Prostate gland (tissue), 2 donors: ENCODE results near the gene PFN4. TPM values are rescaled to one million over a fixed set of nuclear protein-coding genes. Genes with fewer than 3 reads are reported as not detected.

ENCODE experiments used
- DNase-seq: peaks from one replicate; pipeline ENCODE4 v3.0.0-alpha.2; 2019; ENCODE audit warnings: low spot score
- H3K27ac ChIP-seq, 2 donors: fragments of 200-600 bp; sonication (generic); 2 replicates each; pipeline ENCODE4 v1.5.1; 2017 to 2019
- H3K27me3 ChIP-seq: fragments of 200-600 bp; sonication (generic); replicated peaks from 2 replicates; pipeline ENCODE4 v1.5.1; 2019; ENCODE audit not compliant: insufficient read depth
- H3K36me3 ChIP-seq, 2 donors: fragments of 200-600 bp; sonication (generic); 1 replicate in 1 of 2; 2 replicates in 1 of 2; pipeline versions ENCODE4 v1.5.1 to v1.8.1; 2017 to 2019
- H3K4me1 ChIP-seq: fragments of 200-600 bp; sonication (generic); replicated peaks from 2 replicates; pipeline ENCODE4 v1.5.1; 2019
- H3K4me3 ChIP-seq, 2 donors: fragments of 200-600 bp; sonication (generic); 2 replicates each; pipeline ENCODE4 v1.5.1; 2017 to 2019
- H3K9me3 ChIP-seq: fragments of 200-600 bp; sonication (generic); 2 replicates; pipeline ENCODE4 v1.5.1; 2017
- CTCF ChIP-seq, 4 experiments: fragments of 200-600 bp in 2 of 4; fragments of 450-650 bp in 2 of 4; sonication (generic) in 2 of 4; IDR thresholded peaks; 1 replicate in 3 of 4; 2 replicates in 1 of 4; pipeline ENCODE4 v1.5.1; 2016 to 2019; ENCODE audit warnings: antibody characterized with exemption in 4 of 4, mild to moderate bottlenecking in 2 of 4, moderate library complexity in 2 of 4
- POLR2A ChIP-seq: fragments of 450-650 bp; IDR thresholded peaks from one replicate; pipeline ENCODE4 v1.6.1; 2016; ENCODE audit warnings: antibody characterized with exemption, mild to moderate bottlenecking
- POLR2AphosphoS5 ChIP-seq: sonication (generic); formaldehyde crosslinking; IDR thresholded peaks from one replicate; pipeline ENCODE4 v1.6.1; 2017; ENCODE audit warnings: antibody characterized with exemption
- WGBS: methylation state at CpG from one replicate; pipeline ENCODE4 v1.1.5; 2018; 5-methylcytosine and 5-hydroxymethylcytosine counted together
- intact Hi-C: fragments of 100-400 bp; cut with DNase I; formaldehyde crosslinking; loops from one replicate; pipeline ENCODE4 v1.14.2; 2022
- total RNA-seq, 2 donors: library from RNA; depleted of rRNA; stranded (reverse); fragments of >200 nt; gene quantifications; one replicate each; pipeline ENCODE4 v1.1.0, GENCODE V29; 2016

Gene PFN4
- total RNA-seq, 2 donors from 2014 or later, result 16.9 TPM; not detected in 1

- WGBS, result 69% methylated on average over 3 of the region's 3 CpGs
- H3K27me3 ChIP-seq, result no peaks in the 10 kb centered on the region
- H3K36me3 ChIP-seq, result no peaks in the 10 kb centered on the region
- H3K4me3 ChIP-seq, result no peak overlapping the region
- no peak overlapping the region for H3K27ac ChIP-seq
- no peaks in the 10 kb centered on the region for H3K9me3 ChIP-seq
- DNase-seq, result no peak
- no peak for TF ChIP-seq POLR2AphosphoS5
- TF ChIP-seq CTCF (IDR thresholded peaks at IDR 0.05), result no peak
- no peak for TF ChIP-seq POLR2A
- H3K4me1 ChIP-seq, result peaks cover 3% of the 10 kb centered on the region
- intact Hi-C loops, result loop anchor here (10.0 kb wide), 1 partner anchor 298 kb away; no protein-coding TSS in a partner anchor
These were observed 36.1 kb downstream of the PFN4 start for GRCh38 chr2:24087032-24087431.

GRCh38 chr2:24086241-24086640 lies 36.9 kb downstream of the PFN4 start:
- 100% methylated on average over 1 of the region's 1 CpG for whole genome bisulfite sequencing
- peaks cover 3% of the 10 kb centered on the region for H3K4me1 ChIP-seq
- intact Hi-C loops, result loop anchor here (10.0 kb wide), 1 partner anchor 299 kb away; no protein-coding TSS in a partner anchor

GRCh38 chr2:24085200-24085489 lies 38.0 kb downstream of the PFN4 start:
- Histone ChIP-seq H3K36me3 (no peaks in the 10 kb centered on the region), H3K9me3 (no peaks in the 10 kb centered on the region), H3K27ac (peak overlapping the region; percentile 91 to 93), H3K27me3 (no peaks in the 10 kb centered on the region), H3K4me1 (peaks cover 3% of the 10 kb centered on the region), H3K4me3 (peak overlapping the region; percentile 45 to 59)
- WGBS, result 12% methylated on average over 11 of the region's 11 CpGs
- DNase-seq, result no peak
- intact Hi-C loops, result loop anchor here (2.0 to 10.0 kb wide), 3 partner anchors 158 to 300 kb away; partner anchors contain the start of gene ATAD2B
- TF ChIP-seq POLR2AphosphoS5 (no peak), POLR2A (no peak), CTCF (IDR thresholded peaks at IDR 0.05) (no peak)

More at GRCh38 chr2:24086241-24086640, 36.9 kb downstream of the PFN4 start:
- no peak for DNase-seq
- Histone ChIP-seq H3K27me3 (no peaks in the 10 kb centered on the region), H3K27ac (no peak overlapping the region), H3K36me3 (no peaks in the 10 kb centered on the region), H3K9me3 (no peaks in the 10 kb centered on the region), H3K4me3 (no peak overlapping the region)
- TF ChIP-seq POLR2AphosphoS5 (no peak), POLR2A (no peak), CTCF (IDR thresholded peaks at IDR 0.05) (no peak)

GRCh38 chr2:24084386-24085199 lies 38.5 kb downstream of the PFN4 start, which contains the start of gene TP53I3:
Gene TP53I3, minus strand, starts transcription at chr2:24084834. Its CDS starts 508 bp downstream, at chr2:24084326.
- 0% methylated on average over 44 of the region's 44 CpGs for WGBS
- peak; percentile 84 for DNase-seq
- Histone ChIP-seq H3K27ac (peak within 1 kb of the TSS; percentile 91 to 93), H3K4me3 (peak within 1 kb of the TSS; percentile 45 to 59), H3K4me1 (peaks cover 3% of the 10 kb centered on the region), H3K9me3 (no peaks in the 10 kb centered on the region), H3K27me3 (no peaks in the 10 kb centered on the region), H3K36me3 (no peaks in the 10 kb centered on the region)
- intact Hi-C loops, result loop anchor here (2.0 to 10.0 kb wide), 3 partner anchors 158 to 300 kb away; partner anchors contain the start of gene ATAD2B
- TF ChIP-seq POLR2A (peak; percentile 60), POLR2AphosphoS5 (peak; percentile 37), CTCF (IDR thresholded peaks at IDR 0.05) (peak; percentile 95 to 99 (median 96))
